Natural killer cell (primary cell): ENCODE measurements around the gene RCE1. TPM values are rescaled to one million over a fixed set of nuclear protein-coding genes. Genes with fewer than 3 reads are reported as not detected.

Experiments
- ATAC-seq, 3 donors: fragments of 150-1000 bp in 2 of 3; fragments of 200-7000 bp in 1 of 3; cut with Tn5 transposase; 1 replicate in 1 of 3; 2 replicates in 2 of 3; pipeline ENCODE4 v1.10.0; 2021; ENCODE audit warnings: mild to moderate bottlenecking in 2 of 3, moderate library complexity in 2 of 3
- DNase-seq, 2 donors: peaks; one replicate each; pipeline versions ENCODE4 v3.0.0 to v3.0.0-alpha.2; 2013 to 2021; ENCODE audit warnings: mixed read lengths in 1 of 2
- H3K27ac ChIP-seq: one replicate; pipeline ENCODE4 v1.5.1; 2013; ENCODE audit warnings: mild to moderate bottlenecking, low read length
- H3K27me3 ChIP-seq: one replicate; pipeline ENCODE4 v1.6.1; 2013; ENCODE audit warnings: low read length; ENCODE audit not compliant: control insufficient read depth, insufficient read depth
- H3K36me3 ChIP-seq: one replicate; pipeline ENCODE4 v1.6.1; 2013; ENCODE audit warnings: low read length; ENCODE audit not compliant: control insufficient read depth, insufficient read depth
- H3K4me1 ChIP-seq: one replicate; pipeline ENCODE4 v1.6.1; 2013; ENCODE audit warnings: low read length; ENCODE audit not compliant: control insufficient read depth, insufficient read depth
- H3K4me3 ChIP-seq: one replicate; pipeline ENCODE4 v1.5.1; 2013; ENCODE audit warnings: low read length
- H3K9me3 ChIP-seq: one replicate; pipeline ENCODE4 v1.6.1; 2013; ENCODE audit warnings: low read length; ENCODE audit not compliant: control insufficient read depth, insufficient read depth
- H3K27ac Mint-ChIP-seq, 2 donors: one replicate each; pipeline ENCODE4 v1.8.0; 2022; ENCODE audit warnings: mild to moderate bottlenecking in 2 of 2, mixed read lengths in 2 of 2, moderate library complexity in 1 of 2
- H3K27me3 Mint-ChIP-seq, 2 donors: one replicate each; pipeline ENCODE4 v1.8.0; 2022; ENCODE audit warnings: low read depth in 2 of 2, mixed read lengths in 2 of 2
- H3K36me3 Mint-ChIP-seq: one replicate; pipeline ENCODE4 v1.8.0; 2022; ENCODE audit warnings: mixed read lengths
- H3K4me1 Mint-ChIP-seq, 2 donors: one replicate each; pipeline ENCODE4 v1.8.0; 2022; ENCODE audit warnings: mixed read lengths in 2 of 2
- H3K4me3 Mint-ChIP-seq: one replicate; pipeline ENCODE4 v1.8.0; 2022; ENCODE audit warnings: mild to moderate bottlenecking, moderate library complexity, mixed read lengths
- H3K9me3 Mint-ChIP-seq, 2 donors: one replicate each; pipeline ENCODE4 v1.8.0; 2022; ENCODE audit warnings: mixed read lengths in 2 of 2
- CTCF ChIP-seq: fragments of 200-600 bp; IDR thresholded peaks from one replicate; pipeline ENCODE4 v1.8.0; 2022; ENCODE audit warnings: antibody characterized with exemption
- WGBS: methylation state at CpG from one replicate; pipeline ENCODE4 v1.1.7; 2013; ENCODE audit warnings: missing lambda C conversion rate; ENCODE audit not compliant: insufficient coverage; 5-methylcytosine and 5-hydroxymethylcytosine counted together
- intact Hi-C: fragments of 100-400 bp; cut with micrococcal nuclease; formaldehyde crosslinking; loops from one replicate; pipeline ENCODE4 v1.14.2; 2022
- total RNA-seq, 4 donors: library from RNA; stranded (reverse); fragments of 120-200 nt in 1 of 4; gene quantifications; one replicate each; pipeline versions ENCODE4 v1.2.3 to v1.2.4, GENCODE V29; 2013 to 2022

Gene RCE1
- total RNA-seq, 3 donors from 2014 or later (not counting 1 experiment from before 2014, with no cell fraction given) = 41.3 to 47.0 (median 41.7) TPM

GRCh38 chr11:66850588-66851238 is 7.5 kb downstream of the RCE1 start:
- Mint-ChIP-seq H3K27me3 (no peaks in the 10 kb centered on the region), H3K4me3 (no peak overlapping the region), H3K36me3 (no peaks in the 10 kb centered on the region), H3K9me3 (no peaks in the 10 kb centered on the region), H3K27ac (no peak overlapping the region), H3K4me1 (peaks cover 0 to 8% of the 10 kb centered on the region in 2 donors)
- no peaks in the 10 kb centered on the region for H3K27me3 ChIP-seq
- intact Hi-C loops = no loop called here
- no peaks in the 10 kb centered on the region for H3K9me3 ChIP-seq
- H3K36me3 ChIP-seq = peaks cover 9% of the 10 kb centered on the region
- H3K4me3 ChIP-seq = no peak overlapping the region
- no peak overlapping the region for H3K27ac ChIP-seq
- ATAC-seq (no peak), DNase-seq (no peak)
- 82% methylated on average over 23 of the region's 23 CpGs for WGBS
- peaks cover 5% of the 10 kb centered on the region for H3K4me1 ChIP-seq
- TF ChIP-seq CTCF = no peak

DNA sequence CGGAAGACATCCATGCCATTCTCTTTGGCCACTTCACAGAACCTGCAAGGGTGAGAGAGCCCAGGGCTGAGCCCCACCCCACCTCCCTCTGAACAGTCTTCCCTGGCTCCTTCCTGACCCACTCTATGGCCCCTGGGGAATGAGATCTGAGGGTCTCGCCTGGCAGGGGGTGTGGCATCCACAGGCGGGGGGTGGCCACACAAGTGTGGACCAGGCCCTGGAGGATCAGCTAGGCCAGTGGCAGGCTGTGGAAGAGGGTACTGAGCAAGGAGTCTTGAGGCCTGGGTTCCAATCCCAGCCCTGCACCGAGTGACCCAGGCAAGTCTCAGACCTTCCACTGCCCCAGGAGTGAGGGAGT is 8.0 kb downstream of the RCE1 start:
- H3K27ac ChIP-seq = no peak overlapping the region
- intact Hi-C loops = no loop called here
- 94% methylated on average over 4 of the region's 4 CpGs for WGBS
- H3K4me1 ChIP-seq = peaks cover 8% of the 10 kb centered on the region
- Mint-ChIP-seq H3K4me3 (no peak overlapping the region), H3K4me1 (peaks cover 0 to 10% of the 10 kb centered on the region in 2 donors), H3K9me3 (no peaks in the 10 kb centered on the region), H3K36me3 (no peaks in the 10 kb centered on the region), H3K27me3 (no peaks in the 10 kb centered on the region), H3K27ac (no peak overlapping the region)
- H3K4me3 ChIP-seq = no peak overlapping the region
- ATAC-seq = no peak
- H3K9me3 ChIP-seq = no peaks in the 10 kb centered on the region
- no peaks in the 10 kb centered on the region for H3K27me3 ChIP-seq
- no peak for TF ChIP-seq CTCF
- DNase-seq = no peak
- H3K36me3 ChIP-seq = peaks cover 4% of the 10 kb centered on the region

- no peaks in the 10 kb centered on the region for H3K9me3 ChIP-seq
- no peak for TF ChIP-seq CTCF
- Mint-ChIP-seq H3K9me3 (no peaks in the 10 kb centered on the region), H3K27ac (no peak overlapping the region), H3K4me3 (no peak overlapping the region), H3K27me3 (no peaks in the 10 kb centered on the region), H3K36me3 (no peaks in the 10 kb centered on the region), H3K4me1 (peaks cover 0 to 10% of the 10 kb centered on the region in 2 donors)
- no peaks in the 10 kb centered on the region for H3K27me3 ChIP-seq
- ATAC-seq = no peak
- peaks cover 8% of the 10 kb centered on the region for H3K4me1 ChIP-seq
- intact Hi-C loops = no loop called here
- H3K36me3 ChIP-seq = no peaks in the 10 kb centered on the region
- 70% methylated on average over 26 of the region's 26 CpGs for WGBS
- no peak overlapping the region for H3K27ac ChIP-seq
- no peak overlapping the region for H3K4me3 ChIP-seq
- peak in 1 of 2 donors; percentile 53 for DNase-seq
Measured at GRCh38 chr11:66851698-66852465, 8.6 kb downstream of the RCE1 start.
